ENCODE results near the gene MANSC1.

The MANSC1 gene

DNA sequence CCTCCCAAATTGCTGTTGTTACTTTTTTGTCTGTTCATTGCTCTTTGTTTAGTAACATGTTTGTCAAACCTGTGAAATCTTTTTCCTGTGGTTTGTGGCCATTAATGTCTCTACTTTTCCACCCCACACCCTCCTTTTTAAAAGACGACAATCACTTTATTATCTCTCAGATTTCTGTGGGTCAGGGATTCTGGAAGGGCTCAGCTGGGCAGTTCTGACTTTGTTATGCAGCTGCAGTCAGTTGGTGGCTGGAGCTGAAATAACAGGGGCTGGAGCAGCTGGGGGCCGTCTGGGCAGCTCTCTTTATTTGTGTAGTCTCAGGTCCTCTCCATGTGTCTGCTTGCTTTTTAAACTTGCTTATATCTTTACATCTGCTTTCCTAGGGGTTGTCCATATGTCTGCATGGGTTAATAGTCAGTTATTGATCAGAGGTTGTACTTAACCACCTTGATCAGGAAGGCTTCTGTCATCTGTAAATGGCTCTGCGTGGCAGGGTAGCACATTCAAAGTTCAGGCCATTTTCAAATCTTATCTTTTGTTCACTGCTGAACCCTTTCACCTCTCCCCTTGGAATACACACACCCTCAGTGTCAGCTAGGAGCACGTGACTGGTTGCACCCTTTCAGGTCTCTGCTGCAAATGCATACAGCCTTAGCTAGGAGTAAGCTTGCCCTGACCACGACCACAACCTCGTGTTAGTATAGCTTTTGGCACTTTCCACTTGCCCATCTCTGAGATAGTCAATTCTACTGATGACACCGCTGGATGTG, 34.7 kb upstream of the MANSC1 start:
- TF ChIP-seq TEAD4 (IDR thresholded peaks at IDR 0.05), result no peak
- no peak for TF ChIP-seq TAF1 (IDR thresholded peaks at IDR 0.05; ENCODE audit: low read depth)
- TF ChIP-seq CEBPB (IDR thresholded peaks at IDR 0.05), result no peak
- TF ChIP-seq YY1 (IDR thresholded peaks at IDR 0.05; ENCODE audit: low read depth), result no peak
- TF ChIP-seq FOXM1 (IDR thresholded peaks at IDR 0.05; ENCODE audit: borderline replicate concordance, low read depth), result no peak

DNA sequence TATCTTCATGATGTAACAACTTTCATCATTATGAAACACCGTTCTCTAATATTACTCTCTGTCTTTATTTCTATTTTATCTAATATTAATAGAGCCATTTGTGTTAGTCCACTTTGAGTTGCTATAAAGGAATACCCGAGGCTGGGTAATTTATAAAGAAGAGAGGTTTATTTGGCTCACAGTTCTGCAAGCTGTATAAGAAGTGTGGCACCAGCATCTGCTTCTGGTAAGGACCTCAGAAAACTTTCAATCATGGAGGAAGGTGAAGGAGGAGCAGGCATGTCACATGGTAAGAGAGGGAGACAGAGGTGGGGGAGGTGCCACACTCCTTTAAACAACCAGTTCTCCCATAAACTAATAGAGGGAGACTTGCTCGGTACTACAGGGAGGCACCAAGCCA, 31.9 kb upstream of the MANSC1 start:
- no peak for TF ChIP-seq EGR1 (IDR thresholded peaks at IDR 0.05)
- no peak for TF ChIP-seq TEAD4 (IDR thresholded peaks at IDR 0.05)
- TF ChIP-seq, protein P1, sequence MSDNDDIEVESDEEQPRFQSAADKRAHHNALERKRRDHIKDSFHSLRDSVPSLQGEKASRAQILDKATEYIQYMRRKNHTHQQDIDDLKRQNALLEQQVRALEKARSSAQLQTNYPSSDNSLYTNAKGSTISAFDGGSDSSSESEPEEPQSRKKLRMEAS (IDR thresholded peaks at IDR 0.05), result no peak
- TF ChIP-seq, protein P2, sequence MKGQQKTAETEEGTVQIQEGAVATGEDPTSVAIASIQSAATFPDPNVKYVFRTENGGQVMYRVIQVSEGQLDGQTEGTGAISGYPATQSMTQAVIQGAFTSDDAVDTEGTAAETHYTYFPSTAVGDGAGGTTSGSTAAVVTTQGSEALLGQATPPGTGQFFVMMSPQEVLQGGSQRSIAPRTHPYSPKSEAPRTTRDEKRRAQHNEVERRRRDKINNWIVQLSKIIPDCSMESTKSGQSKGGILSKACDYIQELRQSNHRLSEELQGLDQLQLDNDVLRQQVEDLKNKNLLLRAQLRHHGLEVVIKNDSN (IDR thresholded peaks at IDR 0.05), result no peak
- TF ChIP-seq TCF12 (IDR thresholded peaks at IDR 0.05; ENCODE audit: low read depth), result no peak
- TF ChIP-seq YY1 (IDR thresholded peaks at IDR 0.05; ENCODE audit: low read depth), result no peak
- TF ChIP-seq CREB1 (IDR thresholded peaks at IDR 0.05; ENCODE audit: low read depth), result no peak
- no peak for TF ChIP-seq TAF1 (IDR thresholded peaks at IDR 0.05; ENCODE audit: low read depth)
- no peak for TF ChIP-seq RAD21 (IDR thresholded peaks at IDR 0.05; ENCODE audit: low read depth)

GRCh38 chr12:12380949-12381593, 31.0 kb upstream of the MANSC1 start:
- TF ChIP-seq YY1 (IDR thresholded peaks at IDR 0.05; ENCODE audit: low read depth) (no peak), NFIC (IDR thresholded peaks at IDR 0.05) (no peak), CEBPB (IDR thresholded peaks at IDR 0.05) (no peak), RAD21 (IDR thresholded peaks at IDR 0.05; ENCODE audit: low read depth) (no peak), EP300 (IDR thresholded peaks at IDR 0.05; ENCODE audit: borderline replicate concordance) (no peak), FOXM1 (IDR thresholded peaks at IDR 0.05; ENCODE audit: borderline replicate concordance, low read depth) (no peak), TAF1 (IDR thresholded peaks at IDR 0.05; ENCODE audit: low read depth) (no peak)
- TF ChIP-seq, protein P1 (IDR thresholded peaks at IDR 0.05), result no peak
- TF ChIP-seq, protein P2 (IDR thresholded peaks at IDR 0.05), result no peak

DNA sequence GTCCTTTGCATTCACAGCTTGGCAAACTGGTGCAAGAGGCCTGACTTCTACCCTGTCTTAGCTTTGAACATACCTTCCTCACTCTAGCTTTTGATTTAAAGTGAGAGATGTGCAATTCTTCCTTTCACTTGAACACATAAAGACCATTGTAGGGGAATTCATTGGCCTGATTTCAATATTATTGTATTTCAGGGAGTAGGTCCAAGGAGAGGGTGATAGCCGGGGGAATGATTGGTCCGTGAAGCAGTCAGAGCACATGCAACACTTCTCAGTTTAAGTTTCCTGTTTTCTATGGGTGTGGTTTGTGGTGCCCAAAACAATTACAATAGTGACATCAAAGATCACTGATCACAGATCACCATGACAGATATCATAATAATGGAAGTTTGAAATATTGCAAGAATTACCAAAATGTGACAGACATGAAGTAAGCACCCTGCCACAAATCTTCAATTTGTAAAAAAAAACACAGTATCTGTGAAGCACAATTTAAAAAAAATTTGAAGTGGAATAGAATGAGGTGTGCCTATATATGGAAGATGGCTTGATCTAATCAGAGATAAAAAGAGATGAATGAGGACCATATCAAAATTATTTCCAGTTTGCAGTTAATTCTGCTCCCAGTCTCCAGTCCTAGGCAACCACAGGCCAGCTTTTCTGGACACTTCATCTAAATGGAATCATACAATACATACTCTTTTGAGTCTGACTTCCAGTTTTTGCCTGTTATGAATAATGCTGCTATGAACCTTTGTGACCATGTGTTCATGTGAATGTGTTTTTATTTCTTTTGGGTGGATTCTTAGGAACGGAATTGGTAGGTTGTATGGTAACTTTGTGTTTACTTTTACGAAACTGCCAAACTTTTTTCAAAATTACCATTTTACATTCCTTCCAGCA, 30.0 kb upstream of the MANSC1 start:
- TF ChIP-seq TCF12 (IDR thresholded peaks at IDR 0.05; ENCODE audit: low read depth) (no peak), FOXM1 (IDR thresholded peaks at IDR 0.05; ENCODE audit: borderline replicate concordance, low read depth) (no peak), ZBTB7A (IDR thresholded peaks at IDR 0.05; ENCODE audit: low read depth) (no peak), RAD21 (IDR thresholded peaks at IDR 0.05; ENCODE audit: low read depth) (no peak), CREB1 (IDR thresholded peaks at IDR 0.05; ENCODE audit: low read depth) (no peak), EP300 (IDR thresholded peaks at IDR 0.05; ENCODE audit: borderline replicate concordance) (no peak), YY1 (IDR thresholded peaks at IDR 0.05; ENCODE audit: low read depth) (no peak), TAF1 (IDR thresholded peaks at IDR 0.05; ENCODE audit: low read depth) (no peak), TEAD4 (IDR thresholded peaks at IDR 0.05) (no peak)
- TF ChIP-seq, protein P2 (IDR thresholded peaks at IDR 0.05), result no peak
- TF ChIP-seq, protein P3, sequence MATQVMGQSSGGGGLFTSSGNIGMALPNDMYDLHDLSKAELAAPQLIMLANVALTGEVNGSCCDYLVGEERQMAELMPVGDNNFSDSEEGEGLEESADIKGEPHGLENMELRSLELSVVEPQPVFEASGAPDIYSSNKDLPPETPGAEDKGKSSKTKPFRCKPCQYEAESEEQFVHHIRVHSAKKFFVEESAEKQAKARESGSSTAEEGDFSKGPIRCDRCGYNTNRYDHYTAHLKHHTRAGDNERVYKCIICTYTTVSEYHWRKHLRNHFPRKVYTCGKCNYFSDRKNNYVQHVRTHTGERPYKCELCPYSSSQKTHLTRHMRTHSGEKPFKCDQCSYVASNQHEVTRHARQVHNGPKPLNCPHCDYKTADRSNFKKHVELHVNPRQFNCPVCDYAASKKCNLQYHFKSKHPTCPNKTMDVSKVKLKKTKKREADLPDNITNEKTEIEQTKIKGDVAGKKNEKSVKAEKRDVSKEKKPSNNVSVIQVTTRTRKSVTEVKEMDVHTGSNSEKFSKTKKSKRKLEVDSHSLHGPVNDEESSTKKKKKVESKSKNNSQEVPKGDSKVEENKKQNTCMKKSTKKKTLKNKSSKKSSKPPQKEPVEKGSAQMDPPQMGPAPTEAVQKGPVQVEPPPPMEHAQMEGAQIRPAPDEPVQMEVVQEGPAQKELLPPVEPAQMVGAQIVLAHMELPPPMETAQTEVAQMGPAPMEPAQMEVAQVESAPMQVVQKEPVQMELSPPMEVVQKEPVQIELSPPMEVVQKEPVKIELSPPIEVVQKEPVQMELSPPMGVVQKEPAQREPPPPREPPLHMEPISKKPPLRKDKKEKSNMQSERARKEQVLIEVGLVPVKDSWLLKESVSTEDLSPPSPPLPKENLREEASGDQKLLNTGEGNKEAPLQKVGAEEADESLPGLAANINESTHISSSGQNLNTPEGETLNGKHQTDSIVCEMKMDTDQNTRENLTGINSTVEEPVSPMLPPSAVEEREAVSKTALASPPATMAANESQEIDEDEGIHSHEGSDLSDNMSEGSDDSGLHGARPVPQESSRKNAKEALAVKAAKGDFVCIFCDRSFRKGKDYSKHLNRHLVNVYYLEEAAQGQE (IDR thresholded peaks at IDR 0.05; ENCODE audit: low read depth), result no peak

DNA sequence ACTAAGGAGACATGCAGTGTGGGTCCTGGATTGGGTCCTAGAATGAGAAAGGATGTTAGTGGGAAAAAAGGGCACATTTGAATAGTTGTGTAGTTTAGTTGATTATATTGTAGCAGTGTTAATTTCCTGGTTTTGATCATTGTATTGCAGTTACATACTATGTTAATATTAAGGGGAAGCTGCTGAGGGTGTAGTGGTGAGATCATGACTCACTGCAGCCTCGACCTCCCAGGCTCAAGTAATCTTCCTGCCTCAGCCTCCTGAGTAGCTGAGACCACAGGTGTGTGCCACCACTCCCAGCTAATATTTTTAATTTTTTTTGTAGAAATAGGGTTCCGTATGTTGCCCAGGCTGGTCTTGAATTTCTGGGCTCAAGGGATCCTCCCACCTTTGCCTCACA, 28.6 kb upstream of the MANSC1 start:
- TF ChIP-seq FOXM1 (IDR thresholded peaks at IDR 0.05; ENCODE audit: borderline replicate concordance, low read depth) (no peak), EGR1 (IDR thresholded peaks at IDR 0.05) (no peak), TCF12 (IDR thresholded peaks at IDR 0.05; ENCODE audit: low read depth) (no peak), CEBPB (IDR thresholded peaks at IDR 0.05) (no peak), TEAD4 (IDR thresholded peaks at IDR 0.05) (no peak), NFIC (IDR thresholded peaks at IDR 0.05) (no peak), ZBTB7A (IDR thresholded peaks at IDR 0.05; ENCODE audit: low read depth) (no peak), RAD21 (IDR thresholded peaks at IDR 0.05; ENCODE audit: low read depth) (no peak), YY1 (IDR thresholded peaks at IDR 0.05; ENCODE audit: low read depth) (no peak), EP300 (IDR thresholded peaks at IDR 0.05; ENCODE audit: borderline replicate concordance) (no peak), TAF1 (IDR thresholded peaks at IDR 0.05; ENCODE audit: low read depth) (no peak), CREB1 (IDR thresholded peaks at IDR 0.05; ENCODE audit: low read depth) (no peak)
- TF ChIP-seq, protein P3 (IDR thresholded peaks at IDR 0.05; ENCODE audit: low read depth), result no peak
- TF ChIP-seq, protein P2 (IDR thresholded peaks at IDR 0.05), result no peak
- TF ChIP-seq, protein P1 (IDR thresholded peaks at IDR 0.05), result no peak
